HAP-1 (cell line): ENCODE results near the gene TMX2.

Experiments used
- DNase-seq, 2 experiments: peaks; one replicate each; pipeline ENCODE4 v3.0.0-alpha.2; 2016 to 2020; ENCODE audit warnings: low spot score in 2 of 2
- H3K27me3 ChIP-seq: fragments of 250-450 bp; sonication (Bioruptor Pico); 2 replicates; pipeline ENCODE4 v1.5.1; 2020; ENCODE audit warnings: low read depth, mild to moderate bottlenecking, moderate library complexity
- H3K36me3 ChIP-seq: fragments of 250-450 bp; sonication (Bioruptor Pico); replicated peaks from 2 replicates; pipeline ENCODE4 v1.5.1; 2020; ENCODE audit warnings: mild to moderate bottlenecking
- H3K4me1 ChIP-seq: fragments of 250-450 bp; sonication (Bioruptor Pico); 2 replicates; pipeline ENCODE4 v1.5.1; 2020; ENCODE audit warnings: mild to moderate bottlenecking
- H3K4me3 ChIP-seq: fragments of 250-450 bp; sonication (Bioruptor Pico); 2 replicates; pipeline ENCODE4 v1.5.1; 2020; ENCODE audit warnings: mild to moderate bottlenecking, moderate library complexity
- H3K9me3 ChIP-seq: fragments of 250-450 bp; sonication (Bioruptor Pico); 2 replicates; pipeline ENCODE4 v1.5.1; 2020; ENCODE audit warnings: mild to moderate bottlenecking, moderate library complexity
- in situ Hi-C: fragments of 300-500 bp; cut with MboI; formaldehyde crosslinking; loops from 3 replicates; pipeline ENCODE4 v1.14.3; 2020; ENCODE audit warnings: low sequenced_read_pairs, inconsistent platforms, mixed read lengths

Gene TMX2

GRCh38 chr11:57735619-57736298 lies 23.4 kb downstream of the TMX2 start:
- in situ Hi-C loops, result no loop called here
- DNase-seq, result no peak
- Histone ChIP-seq H3K9me3 (no peaks in the 10 kb centered on the region), H3K4me1 (no peaks in the 10 kb centered on the region; the same call in 1 of the 2 replicates), H3K36me3 (peaks cover 25% of the 10 kb centered on the region), H3K4me3 (no peak overlapping the region), H3K27me3 (no peaks in the 10 kb centered on the region)

- DNase-seq, result peak; percentile 97 to 98
- in situ Hi-C loops, result no loop called here
- peaks cover 4% of the 10 kb centered on the region for H3K4me1 ChIP-seq
- H3K27me3 ChIP-seq, result no peaks in the 10 kb centered on the region
- H3K4me3 ChIP-seq, result peak within 1 kb of the TSS; percentile 93
- peaks cover 52% of the 10 kb centered on the region for H3K36me3 ChIP-seq
- no peaks in the 10 kb centered on the region for H3K9me3 ChIP-seq
Measured at GRCh38 chr11:57741132-57742086, 29.0 kb downstream of the TMX2 start, which contains the start of gene SELENOH. TSS of gene SELENOH (plus strand) at chr11:57741491. CDS start at chr11:57741596, 105 bp downstream.

- peaks cover 4% of the 10 kb centered on the region for H3K4me1 ChIP-seq
- H3K36me3 ChIP-seq, result peaks cover 52% of the 10 kb centered on the region
- peak overlapping the region; percentile 93 for H3K4me3 ChIP-seq
- in situ Hi-C loops, result no loop called here
- no peak for DNase-seq
- H3K27me3 ChIP-seq, result no peaks in the 10 kb centered on the region
- no peaks in the 10 kb centered on the region for H3K9me3 ChIP-seq
Measured at GRCh38 chr11:57742087-57742452, 29.7 kb downstream of the TMX2 start.

- DNase-seq, result no peak
- in situ Hi-C loops, result no loop called here
- Histone ChIP-seq H3K4me3 (no peak overlapping the region), H3K9me3 (no peaks in the 10 kb centered on the region), H3K27me3 (no peaks in the 10 kb centered on the region), H3K36me3 (peaks cover 31% of the 10 kb centered on the region), H3K4me1 (peaks cover 4% of the 10 kb centered on the region)
Measured at GRCh38 chr11:57744357-57744756, 32.0 kb downstream of the TMX2 start.

GRCh38 chr11:57745206-57745605 lies 32.8 kb downstream of the TMX2 start:
- Histone ChIP-seq H3K27me3 (no peaks in the 10 kb centered on the region), H3K4me1 (peaks cover 4% of the 10 kb centered on the region), H3K9me3 (no peaks in the 10 kb centered on the region), H3K36me3 (peaks cover 31% of the 10 kb centered on the region), H3K4me3 (no peak overlapping the region)
- DNase-seq, result no peak
- in situ Hi-C loops, result no loop called here

GRCh38 chr11:57746920-57747319 lies 34.5 kb downstream of the TMX2 start:
- no peak for DNase-seq
- peaks cover 4% of the 10 kb centered on the region for H3K4me1 ChIP-seq
- no peaks in the 10 kb centered on the region for H3K9me3 ChIP-seq
- H3K4me3 ChIP-seq, result no peak overlapping the region
- H3K27me3 ChIP-seq, result no peaks in the 10 kb centered on the region
- in situ Hi-C loops, result no loop called here
- peaks cover 31% of the 10 kb centered on the region for H3K36me3 ChIP-seq

GRCh38 chr11:57751176-57751575 lies 38.8 kb downstream of the TMX2 start:
- H3K27me3 ChIP-seq, result no peaks in the 10 kb centered on the region
- H3K4me1 ChIP-seq, result no peaks in the 10 kb centered on the region
- DNase-seq, result no peak
- H3K36me3 ChIP-seq, result no peaks in the 10 kb centered on the region
- no peaks in the 10 kb centered on the region for H3K9me3 ChIP-seq
- no peak overlapping the region for H3K4me3 ChIP-seq
- in situ Hi-C loops, result no loop called here

GRCh38 chr11:57751676-57752253 lies 39.4 kb downstream of the TMX2 start, which contains the start of gene BTBD18:
TSS of gene BTBD18 (minus strand) at chr11:57751819. CDS start at chr11:57751188, 631 bp downstream.
- in situ Hi-C loops, result no loop called here
- DNase-seq, result peak in 1 of 2 experiments; percentile 39
- H3K9me3 ChIP-seq, result no peaks in the 10 kb centered on the region
- no peaks in the 10 kb centered on the region for H3K36me3 ChIP-seq
- no peaks in the 10 kb centered on the region for H3K4me1 ChIP-seq
- no peak within 1 kb of the TSS for H3K4me3 ChIP-seq
- no peaks in the 10 kb centered on the region for H3K27me3 ChIP-seq

- H3K9me3 ChIP-seq, result no peaks in the 10 kb centered on the region
- in situ Hi-C loops, result no loop called here
Measured at GRCh38 chr11:57752954-57753353, 40.6 kb downstream of the TMX2 start.

GRCh38 chr11:57758174-57758573 lies 45.8 kb downstream of the TMX2 start:
- H3K36me3 ChIP-seq, result no peaks in the 10 kb centered on the region
- no peaks in the 10 kb centered on the region for H3K27me3 ChIP-seq
- H3K4me3 ChIP-seq, result no peak overlapping the region
- no peak for DNase-seq
- no peaks in the 10 kb centered on the region for H3K9me3 ChIP-seq
- H3K4me1 ChIP-seq, result no peaks in the 10 kb centered on the region; the same call in 1 of the 2 replicates
- in situ Hi-C loops, result no loop called here

More at GRCh38 chr11:57752954-57753353, 40.6 kb downstream of the TMX2 start:
- Histone ChIP-seq H3K36me3 (no peaks in the 10 kb centered on the region), H3K27me3 (no peaks in the 10 kb centered on the region), H3K4me3 (no peak overlapping the region), H3K4me1 (no peaks in the 10 kb centered on the region)
- no peak for DNase-seq

GRCh38 chr11:57761301-57762234 lies 49.2 kb downstream of the TMX2 start, which contains the start of gene CTNND1:
TSS of gene CTNND1 (plus strand) at chr11:57761802. CDS start at chr11:57791479, 29,677 bp downstream.
- H3K4me3 ChIP-seq, result peak within 1 kb of the TSS; percentile 57
- in situ Hi-C loops, result no loop called here
- no peaks in the 10 kb centered on the region for H3K27me3 ChIP-seq

GRCh38 chr11:57762235-57762861 lies 50.0 kb downstream of the TMX2 start:
- no peaks in the 10 kb centered on the region for H3K9me3 ChIP-seq
- peak in 1 of 2 experiments; percentile 48 for DNase-seq
- H3K36me3 ChIP-seq, result no peaks in the 10 kb centered on the region
- H3K4me3 ChIP-seq, result peak overlapping the region; percentile 57
- no peaks in the 10 kb centered on the region for H3K27me3 ChIP-seq
- H3K4me1 ChIP-seq, result peaks cover 5% of the 10 kb centered on the region
- in situ Hi-C loops, result no loop called here

More at GRCh38 chr11:57761301-57762234, 49.2 kb downstream of the TMX2 start, which contains the start of gene CTNND1:
- peaks cover 5% of the 10 kb centered on the region for H3K4me1 ChIP-seq
- DNase-seq, result peak; percentile 89 to 93
- no peaks in the 10 kb centered on the region for H3K36me3 ChIP-seq
- H3K9me3 ChIP-seq, result no peaks in the 10 kb centered on the region
